ENCODE data around the gene MGST2. TPM values are rescaled to one million over a fixed set of nuclear protein-coding genes. Genes with fewer than 3 reads are reported as not detected.

MGST2 gene
- total and polyA plus RNA-seq, 4 donors, result 51.7 to 171 (median 60.1) TPM

GRCh38 chr4:139728840-139729239, 63.2 kb downstream of the MGST2 start:
- no peaks in the 10 kb centered on the region for H3K9me3 ChIP-seq (ENCODE audit: control insufficient read depth in 4 of 4, insufficient read depth in 3 of 4, low read length in 3 of 4)
- ATAC-seq (ENCODE audit: insufficient read depth, low FRiP score) (no peak), DNase-seq (no peak)
- peaks cover 0 to 19% (median 14%) of the 10 kb centered on the region in 4 donors for H3K36me3 ChIP-seq (ENCODE audit: control insufficient read depth in 4 of 4, insufficient read depth in 4 of 4, low read length in 4 of 4)
- no peak overlapping the region for H3K9ac ChIP-seq (ENCODE audit: insufficient read depth in 1 of 2, low read length in 2 of 2)
- no peak overlapping the region for H3K27ac ChIP-seq (ENCODE audit: low read depth in 1 of 2, low read length in 1 of 2)
- no peak overlapping the region for H3K4me3 ChIP-seq
- no peaks in the 10 kb centered on the region for H3K27me3 ChIP-seq (ENCODE audit: control insufficient read depth in 3 of 3, insufficient read depth in 3 of 3, low read length in 2 of 3)
- peaks cover 0 to 12% (median under 1%) of the 10 kb centered on the region in 5 donors for H3K4me1 ChIP-seq (ENCODE audit: control insufficient read depth in 5 of 5, insufficient read depth in 5 of 5, low read length in 5 of 5)
- WGBS, 2 donors, result 92 to 93% methylated on average over 3 of the region's 3 CpGs
- TF ChIP-seq CTCF (IDR thresholded peaks at IDR 0.05; ENCODE audit: control extremely low read depth, extremely low read depth), result no peak

GRCh38 chr4:139732991-139733570, 67.5 kb downstream of the MGST2 start:
- peaks cover 0 to 11% (median 8%) of the 10 kb centered on the region in 4 donors for H3K36me3 ChIP-seq (ENCODE audit: control insufficient read depth in 4 of 4, insufficient read depth in 4 of 4, low read length in 4 of 4)
- no peak overlapping the region for H3K4me3 ChIP-seq
- H3K9ac ChIP-seq (ENCODE audit: insufficient read depth in 1 of 2, low read length in 2 of 2), result peak overlapping the region in 1 of 2 donors; percentile 47
- no peaks in the 10 kb centered on the region for H3K9me3 ChIP-seq (ENCODE audit: control insufficient read depth in 4 of 4, insufficient read depth in 3 of 4, low read length in 3 of 4)
- H3K4me1 ChIP-seq (ENCODE audit: control insufficient read depth in 5 of 5, insufficient read depth in 5 of 5, low read length in 5 of 5), result peaks cover 4 to 34% (median 8%) of the 10 kb centered on the region in 5 donors
- H3K27me3 ChIP-seq (ENCODE audit: control insufficient read depth in 3 of 3, insufficient read depth in 3 of 3, low read length in 2 of 3), result no peaks in the 10 kb centered on the region
- ATAC-seq (ENCODE audit: insufficient read depth, low FRiP score) (no peak), DNase-seq (peak; percentile 51 to 70 (median 64))
- H3K27ac ChIP-seq (ENCODE audit: low read depth in 1 of 2, low read length in 1 of 2), result no peak overlapping the region
- no peak for TF ChIP-seq CTCF (IDR thresholded peaks at IDR 0.05; ENCODE audit: control extremely low read depth, extremely low read depth)
- 72 to 84% methylated on average over 4 of the region's 4 CpGs for WGBS, 2 donors

- Histone ChIP-seq H3K9me3 (ENCODE audit: control insufficient read depth in 4 of 4, insufficient read depth in 3 of 4, low read length in 3 of 4) (no peaks in the 10 kb centered on the region), H3K4me1 (ENCODE audit: control insufficient read depth in 5 of 5, insufficient read depth in 5 of 5, low read length in 5 of 5) (peaks cover 4 to 34% (median 13%) of the 10 kb centered on the region in 5 donors), H3K9ac (ENCODE audit: insufficient read depth in 1 of 2, low read length in 2 of 2) (peak overlapping the region in 1 of 2 donors; percentile 91), H3K4me3 (no peak overlapping the region), H3K27me3 (ENCODE audit: control insufficient read depth in 3 of 3, insufficient read depth in 3 of 3, low read length in 2 of 3) (no peaks in the 10 kb centered on the region), H3K36me3 (ENCODE audit: control insufficient read depth in 4 of 4, insufficient read depth in 4 of 4, low read length in 4 of 4) (peaks cover 0 to 7% (median 2%) of the 10 kb centered on the region in 4 donors), H3K27ac (ENCODE audit: low read depth in 1 of 2, low read length in 1 of 2) (peak overlapping the region; percentile 61 to 83)
- TF ChIP-seq CTCF (IDR thresholded peaks at IDR 0.05; ENCODE audit: control extremely low read depth, extremely low read depth), result no peak
- WGBS, 2 donors, result 12 to 13% methylated on average over 14 of the region's 14 CpGs
- DNase-seq (peak; percentile 67 to 90 (median 87)), ATAC-seq (ENCODE audit: insufficient read depth, low FRiP score) (peak; percentile 4)
Observed at GRCh38 chr4:139734201-139734874, 68.7 kb downstream of the MGST2 start.

Measured in lung (tissue), 12 donors.